GM18502 (cell line): ENCODE measurements around the gene SPATS2.

Experiments
- ATAC-seq: cut with Tn5 transposase; IDR thresholded peaks from one replicate; pipeline ENCODE4 v1.9.1; 2021; ENCODE audit warnings: mild to moderate bottlenecking; ENCODE audit not compliant: unreplicated experiment, poor library complexity

The SPATS2 gene

GRCh38 chr12:49536526-49537071 is 169.3 kb downstream of the SPATS2 start:
- no peak for ATAC-seq

GRCh38 chr12:49537231-49537751 is 170.0 kb downstream of the SPATS2 start:
- ATAC-seq, result no peak

- no peak for ATAC-seq
These were observed 170.7 kb downstream of the SPATS2 start for GRCh38 chr12:49537752-49538509.

GRCh38 chr12:49538510-49539403 is 171.5 kb downstream of the SPATS2 start, which contains the start of gene KCNH3:
KCNH3 (plus strand) TSS chr12:49539030; CDS start chr12:49539417, 387 bp downstream.
- ATAC-seq, result peak; percentile 72

- ATAC-seq, result no peak
These were observed 172.4 kb downstream of the SPATS2 start for GRCh38 chr12:49539406-49540228.

- ATAC-seq, result no peak
These were observed 173.2 kb downstream of the SPATS2 start for GRCh38 chr12:49540229-49541139.

- no peak for ATAC-seq
These were observed 174.0 kb downstream of the SPATS2 start for GRCh38 chr12:49541140-49541861.

GRCh38 chr12:49541911-49542505 is 174.7 kb downstream of the SPATS2 start:
- no peak for ATAC-seq

GRCh38 chr12:49542592-49543160 is 175.4 kb downstream of the SPATS2 start:
- ATAC-seq, result no peak

- ATAC-seq, result no peak
These were observed 176.1 kb downstream of the SPATS2 start for GRCh38 chr12:49543221-49543913.

GRCh38 chr12:49543914-49544815 is 176.9 kb downstream of the SPATS2 start:
- ATAC-seq, result no peak

GRCh38 chr12:49545815-49546214 is 178.6 kb downstream of the SPATS2 start:
- no peak for ATAC-seq

- ATAC-seq, result no peak
These were observed 179.2 kb downstream of the SPATS2 start for GRCh38 chr12:49546481-49546880.

- ATAC-seq, result no peak
These were observed 179.9 kb downstream of the SPATS2 start for GRCh38 chr12:49547090-49547690.

GRCh38 chr12:49548481-49548821 is 181.2 kb downstream of the SPATS2 start:
- ATAC-seq, result no peak
